Adrenal gland (tissue), 5 donors: ENCODE measurements around the gene PIEZO1.

ENCODE experiments used
- POLR2A ChIP-seq, 2 donors: fragments of 450-650 bp; IDR thresholded peaks; one replicate each; pipeline ENCODE4 v1.6.1; 2017; ENCODE audit warnings: antibody characterized with exemption in 2 of 2, mild to moderate bottlenecking in 2 of 2, moderate library complexity in 1 of 2
- TF ChIP-seq, protein P1 (sequence below), 6 experiments: fragments of 450-650 bp in 4 of 6; fragments of 200-600 bp in 2 of 6; sonication (generic) in 1 of 6; IDR thresholded peaks; 1 replicate in 5 of 6; 2 replicates in 1 of 6; pipeline versions ENCODE4 v1.5.1 to v1.8.0; 2016 to 2021; ENCODE audit warnings: antibody characterized with exemption in 6 of 6, mild to moderate bottlenecking in 2 of 6, moderate library complexity in 1 of 6
- donor health status: DM: no; HTN: no; CAD: no.

DNA sequence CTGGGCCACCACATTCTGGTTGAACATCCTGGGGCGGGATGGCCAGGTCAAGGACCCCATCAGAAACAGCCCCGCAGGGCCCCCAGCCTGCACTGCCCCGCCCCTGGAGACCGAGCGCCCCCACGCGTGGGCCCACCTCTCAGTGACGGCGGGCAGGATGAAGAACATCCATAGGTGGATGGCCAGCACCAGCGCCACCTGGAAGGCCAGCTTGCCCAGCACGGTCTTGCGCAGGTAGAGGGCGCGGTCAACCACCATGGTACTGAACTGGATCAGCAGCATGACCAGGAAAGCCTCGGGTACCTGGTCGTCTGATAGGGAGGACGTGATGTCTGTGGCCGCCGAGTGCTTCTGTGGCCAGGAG is 65.1 kb downstream of the PIEZO1 start:
- TF ChIP-seq POLR2A (IDR thresholded peaks at IDR 0.05) = no peak
- TF ChIP-seq, protein P1, sequence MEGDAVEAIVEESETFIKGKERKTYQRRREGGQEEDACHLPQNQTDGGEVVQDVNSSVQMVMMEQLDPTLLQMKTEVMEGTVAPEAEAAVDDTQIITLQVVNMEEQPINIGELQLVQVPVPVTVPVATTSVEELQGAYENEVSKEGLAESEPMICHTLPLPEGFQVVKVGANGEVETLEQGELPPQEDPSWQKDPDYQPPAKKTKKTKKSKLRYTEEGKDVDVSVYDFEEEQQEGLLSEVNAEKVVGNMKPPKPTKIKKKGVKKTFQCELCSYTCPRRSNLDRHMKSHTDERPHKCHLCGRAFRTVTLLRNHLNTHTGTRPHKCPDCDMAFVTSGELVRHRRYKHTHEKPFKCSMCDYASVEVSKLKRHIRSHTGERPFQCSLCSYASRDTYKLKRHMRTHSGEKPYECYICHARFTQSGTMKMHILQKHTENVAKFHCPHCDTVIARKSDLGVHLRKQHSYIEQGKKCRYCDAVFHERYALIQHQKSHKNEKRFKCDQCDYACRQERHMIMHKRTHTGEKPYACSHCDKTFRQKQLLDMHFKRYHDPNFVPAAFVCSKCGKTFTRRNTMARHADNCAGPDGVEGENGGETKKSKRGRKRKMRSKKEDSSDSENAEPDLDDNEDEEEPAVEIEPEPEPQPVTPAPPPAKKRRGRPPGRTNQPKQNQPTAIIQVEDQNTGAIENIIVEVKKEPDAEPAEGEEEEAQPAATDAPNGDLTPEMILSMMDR (IDR thresholded peaks at IDR 0.05) = no peak
